Adrenal gland (tissue), 5 donors: ENCODE results near the gene DLGAP4.

Experiments used
- CTCF ChIP-seq, 6 experiments: fragments of 450-650 bp in 4 of 6; fragments of 200-600 bp in 2 of 6; sonication (generic) in 1 of 6; IDR thresholded peaks; 1 replicate in 5 of 6; 2 replicates in 1 of 6; pipeline versions ENCODE4 v1.5.1 to v1.8.0; 2016 to 2021; ENCODE audit warnings: antibody characterized with exemption in 6 of 6, mild to moderate bottlenecking in 2 of 6, moderate library complexity in 1 of 6
- POLR2A ChIP-seq, 2 donors: fragments of 450-650 bp; IDR thresholded peaks; one replicate each; pipeline ENCODE4 v1.6.1; 2017; ENCODE audit warnings: antibody characterized with exemption in 2 of 2, mild to moderate bottlenecking in 2 of 2, moderate library complexity in 1 of 2
- donor health status: DM: no; HTN: no; CAD: no.

DNA sequence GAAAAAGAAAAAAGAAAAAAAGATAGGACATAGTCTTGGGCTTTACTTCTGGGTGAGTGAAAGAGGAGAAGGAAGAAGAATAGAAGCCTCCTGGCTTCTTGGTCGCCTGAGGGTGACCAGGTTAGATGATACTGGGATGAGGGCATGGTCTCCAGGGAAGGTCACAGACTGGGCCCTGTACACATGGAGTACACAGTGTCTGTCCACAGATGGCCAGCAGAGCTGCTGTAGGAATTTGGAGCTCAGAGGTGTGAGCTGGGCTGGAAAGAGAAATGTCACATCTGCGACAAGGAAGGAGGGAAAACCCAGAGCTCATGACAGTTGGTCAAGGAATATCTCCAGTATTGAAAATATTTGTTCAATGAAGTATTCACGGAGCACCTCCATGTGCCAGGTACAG lies 56.1 kb downstream of the DLGAP4 start:
- TF ChIP-seq CTCF (IDR thresholded peaks at IDR 0.05) = no peak
- TF ChIP-seq POLR2A (IDR thresholded peaks at IDR 0.05) = no peak
